ENCODE data around the gene SPDL1. TPM values are rescaled to one million over a fixed set of nuclear protein-coding genes. Genes with fewer than 3 reads are reported as not detected.
"Not testable (repeated sequence)": the region's sequence is repeated elsewhere in the genome, so short reads cannot be mapped to it uniquely, and the experiment has no call there.

Gene SPDL1
- total RNA-seq, 1 experiment from 2014 or later = 114 TPM

DNA sequence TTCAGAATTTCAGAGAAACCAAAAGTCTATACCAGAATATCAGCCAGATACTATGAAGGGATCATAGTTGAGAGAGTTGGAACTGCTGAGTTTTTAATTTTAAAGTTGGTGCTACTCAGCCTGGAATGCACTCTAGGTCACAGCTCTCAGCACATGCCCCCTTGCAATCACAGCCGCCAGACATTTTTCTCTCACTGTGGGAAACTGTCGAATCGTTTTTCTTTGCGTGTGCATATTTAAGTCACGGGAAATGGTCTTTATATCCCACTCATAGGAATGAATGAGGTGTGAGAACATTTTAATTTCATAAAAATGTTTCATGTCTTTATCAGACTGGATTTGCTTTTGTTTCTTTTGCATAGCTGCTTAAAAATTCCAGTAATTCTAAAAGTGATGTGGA lies 12.2 kb upstream of the SPDL1 start:
- no peak for DNase-seq (ENCODE audit: low read depth)

DNA sequence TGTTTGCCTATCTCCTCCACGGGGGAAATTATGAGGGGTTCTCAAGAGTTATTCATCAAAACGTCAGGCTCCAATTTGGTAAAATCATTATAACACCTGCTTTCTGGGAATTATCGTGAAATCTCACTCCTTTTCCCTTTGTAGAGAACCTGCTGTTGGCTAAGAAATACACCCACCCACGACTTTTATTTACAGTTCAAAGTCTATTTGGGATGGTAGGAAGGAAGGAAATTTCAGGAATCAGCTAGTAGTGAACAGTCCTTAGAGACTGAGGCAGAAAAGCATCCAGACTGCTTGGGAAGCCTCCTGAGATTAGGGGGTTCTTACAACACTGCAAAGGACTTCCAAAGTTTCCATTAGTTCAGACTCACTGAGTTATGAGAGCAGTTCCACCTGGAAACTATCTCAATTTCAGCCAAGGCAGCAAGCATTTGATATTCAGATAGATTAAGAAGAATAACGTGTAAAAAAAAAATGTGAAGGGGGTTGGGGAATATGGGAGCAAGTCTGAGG lies 9.4 kb upstream of the SPDL1 start:
- no peak for DNase-seq (ENCODE audit: low read depth)

DNA sequence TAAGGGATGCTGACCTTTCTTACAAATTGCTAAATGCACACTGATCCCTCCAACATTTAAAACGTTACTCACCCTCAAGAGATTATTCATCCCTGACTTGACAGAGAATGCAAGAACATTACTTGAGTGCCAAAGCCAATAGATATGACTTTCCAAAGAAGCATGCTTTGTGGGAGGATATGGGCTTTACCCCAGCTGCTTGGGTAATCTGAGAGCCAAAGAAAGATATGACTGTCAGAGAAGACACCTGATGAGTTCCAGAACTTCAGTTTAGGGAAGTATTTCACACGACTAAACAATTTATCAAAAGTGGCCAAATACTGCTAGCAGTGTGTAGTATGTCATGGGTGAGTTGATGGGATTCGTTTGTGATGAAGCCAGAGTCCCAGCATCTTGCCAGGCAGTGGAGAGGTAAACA lies 7.4 kb upstream of the SPDL1 start:
- peak; percentile 86 for DNase-seq (ENCODE audit: low read depth)

DNA sequence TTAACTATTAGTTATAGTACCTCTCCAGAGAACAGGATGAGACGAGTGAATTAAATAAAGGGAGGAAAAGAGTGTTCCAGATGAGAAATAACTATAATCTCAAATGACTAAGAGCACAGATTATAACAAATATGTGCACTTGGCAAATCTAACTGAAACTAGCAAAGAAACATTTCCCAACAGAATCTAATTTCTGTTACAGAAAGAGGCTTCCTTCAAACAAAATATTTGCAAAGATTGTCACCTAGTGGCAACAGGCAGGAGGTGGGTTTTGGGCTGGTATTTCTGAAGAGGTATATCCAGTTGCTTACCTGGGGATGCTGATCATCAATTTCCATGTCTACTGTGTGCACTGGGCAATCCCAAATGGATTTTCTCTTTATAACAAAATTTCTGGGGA lies 5.6 kb upstream of the SPDL1 start:
- peak; percentile 18 for DNase-seq (ENCODE audit: low read depth)

DNA sequence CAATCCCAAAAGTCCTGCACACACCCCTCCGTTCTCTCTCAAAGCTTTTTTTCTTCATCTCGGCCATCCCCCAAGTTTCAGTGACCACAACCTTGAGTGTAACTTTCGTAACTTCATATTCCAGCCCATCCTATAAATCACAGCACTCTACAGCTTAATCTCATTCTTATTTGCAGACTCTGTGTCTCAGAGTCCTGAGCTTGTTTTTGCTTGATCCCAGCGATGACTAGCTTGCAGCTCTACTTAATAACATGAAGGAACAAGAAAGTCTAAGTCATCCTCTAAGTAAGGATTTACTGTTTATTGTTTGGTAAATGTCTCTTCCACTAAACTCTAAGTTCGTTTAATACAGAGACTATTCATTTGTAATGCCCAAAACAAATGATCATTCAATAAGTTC lies 2.6 kb upstream of the SPDL1 start:
- DNase-seq (ENCODE audit: low read depth) = no peak

DNA sequence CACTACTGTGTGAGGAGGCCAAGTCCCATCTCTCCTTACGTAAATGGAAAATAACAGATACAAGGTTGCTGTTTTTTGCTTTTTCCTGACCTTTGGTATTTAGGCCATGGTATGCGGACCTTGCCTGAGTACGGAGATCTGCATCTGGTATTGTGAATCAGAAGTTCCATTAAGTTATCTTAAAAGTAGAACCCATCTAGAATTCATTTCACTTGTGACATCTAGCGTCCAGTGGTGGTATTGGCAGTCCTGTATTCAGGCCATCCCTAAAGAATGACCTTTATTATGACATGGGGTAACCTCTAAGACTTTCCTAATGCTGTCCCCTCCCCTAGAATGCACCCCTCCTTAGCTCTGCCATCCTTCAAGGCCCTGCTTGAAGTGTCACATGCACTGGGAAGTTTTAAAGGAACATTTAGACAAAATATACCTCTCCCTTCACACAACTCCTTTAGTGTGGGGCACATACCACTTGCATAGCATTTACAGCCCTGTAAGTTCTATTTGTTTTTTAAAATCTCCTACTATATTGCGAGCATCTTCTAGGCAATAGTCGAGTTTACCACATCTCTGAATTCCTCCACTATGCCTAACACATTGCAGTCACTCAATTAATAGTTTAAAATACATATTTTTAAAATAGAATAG lies 1.9 kb upstream of the SPDL1 start:
- DNase-seq (ENCODE audit: low read depth) = peak; percentile 68

DNA sequence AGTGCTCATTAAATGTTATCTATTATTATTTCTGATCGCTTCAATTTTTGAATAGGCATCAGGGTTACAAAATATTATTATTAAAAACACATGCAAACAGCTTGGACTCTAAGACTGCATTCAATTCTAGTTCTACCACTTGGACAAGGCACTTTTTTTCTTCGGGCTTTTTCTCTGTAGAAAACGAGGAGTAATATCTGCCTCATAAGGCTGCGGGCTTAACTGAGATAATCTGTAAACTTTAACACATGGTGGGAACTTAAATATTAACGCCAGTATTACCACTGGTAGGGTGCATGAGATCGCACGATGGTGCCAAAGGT lies 511 bp upstream of the SPDL1 start:
- DNase-seq (ENCODE audit: low read depth) = no peak

DNA sequence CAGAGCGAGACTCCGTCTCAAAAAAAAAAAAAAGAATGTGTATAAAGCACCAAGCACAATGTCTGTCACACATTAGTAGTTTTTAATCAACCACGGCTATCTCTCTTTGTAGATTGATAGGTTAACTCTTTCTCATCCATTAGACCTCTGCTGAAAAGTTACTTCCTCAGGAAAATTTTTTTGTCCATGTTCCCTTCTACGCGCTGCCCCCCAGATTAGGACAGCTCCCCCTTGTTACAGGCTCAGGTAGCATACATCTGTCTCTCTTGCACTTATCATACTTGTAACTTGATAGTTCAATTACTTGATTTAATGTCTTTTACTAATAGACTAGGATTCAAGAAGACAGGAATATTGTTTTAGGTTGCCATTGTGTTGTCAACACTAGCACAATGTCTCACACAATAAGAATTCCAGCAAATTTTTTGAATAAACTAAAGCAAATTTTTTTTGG lies 1.5 kb downstream of the SPDL1 start:
- DNase-seq (ENCODE audit: low read depth) = no peak

DNA sequence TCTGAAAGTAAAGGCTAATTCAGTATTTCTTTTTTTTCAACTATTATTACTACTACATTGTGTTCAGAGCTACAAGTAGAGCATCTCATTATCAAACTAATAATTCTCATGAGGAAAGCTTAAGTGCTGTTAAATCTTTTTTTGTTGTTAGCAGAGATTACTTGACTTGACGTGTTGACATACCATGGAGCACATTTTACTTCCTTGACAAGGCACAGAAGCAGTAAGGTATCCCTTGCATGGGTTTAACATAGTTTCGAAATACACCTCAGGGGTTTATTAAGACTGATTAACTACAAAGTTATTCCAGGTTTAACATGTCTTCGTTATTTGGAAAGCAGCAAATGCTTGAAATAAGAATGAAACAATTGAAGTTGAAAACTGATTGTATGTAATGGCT lies 7.0 kb downstream of the SPDL1 start:
- no peak for DNase-seq (ENCODE audit: low read depth)

DNA sequence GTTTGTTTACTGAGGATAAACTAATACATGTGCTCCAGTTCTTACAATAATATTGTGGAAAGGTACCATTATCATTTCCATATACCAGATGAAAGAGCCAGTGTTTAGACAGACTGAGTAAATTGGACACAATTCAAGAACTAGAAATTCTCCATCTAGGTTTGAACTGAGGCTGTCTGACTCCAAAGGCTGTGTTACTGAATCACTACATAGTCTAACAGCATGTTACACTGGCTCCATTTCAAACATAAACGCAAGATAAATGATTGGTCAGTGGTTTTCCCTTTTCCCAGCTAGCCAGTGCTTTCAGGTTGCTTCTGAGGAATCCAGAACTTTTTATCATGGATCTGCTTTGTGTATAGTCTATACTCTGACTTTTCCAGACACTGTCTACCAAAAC lies 8.1 kb downstream of the SPDL1 start:
- no peak for DNase-seq (ENCODE audit: low read depth)

DNA sequence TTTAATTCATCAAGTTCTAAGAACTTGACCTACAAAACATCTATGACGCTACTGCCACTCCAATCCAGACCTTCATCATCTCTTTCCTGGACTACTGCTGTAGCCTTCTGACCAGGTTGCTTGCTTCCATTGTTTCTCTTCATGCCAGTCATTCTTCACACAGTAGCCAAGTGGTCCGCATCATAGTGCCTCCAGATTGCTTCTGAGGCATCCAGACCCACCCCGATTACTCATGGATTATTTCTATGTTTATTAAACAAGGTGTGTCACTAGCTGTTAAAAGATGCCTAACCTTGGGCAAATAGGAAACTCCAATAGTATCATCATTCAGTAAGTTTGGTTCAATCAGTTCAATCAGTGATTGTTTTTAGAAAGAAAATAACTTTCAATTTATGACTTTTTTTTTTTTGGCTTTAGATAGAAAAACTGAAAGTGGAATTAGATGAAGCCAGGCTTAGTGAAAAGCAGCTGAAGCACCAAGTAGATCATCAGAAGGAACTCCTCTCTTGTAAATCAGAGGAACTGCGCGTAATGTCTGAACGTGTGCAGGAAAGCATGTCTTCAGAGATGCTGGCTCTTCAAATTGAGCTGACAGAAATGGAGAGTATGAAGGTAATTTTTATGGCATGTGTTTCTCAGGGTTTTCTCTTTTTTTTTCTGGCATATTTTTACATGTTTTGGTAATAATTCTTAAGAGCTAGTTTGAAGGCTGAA lies 9.5 kb downstream of the SPDL1 start:
- DNase-seq (ENCODE audit: low read depth) = no peak

DNA sequence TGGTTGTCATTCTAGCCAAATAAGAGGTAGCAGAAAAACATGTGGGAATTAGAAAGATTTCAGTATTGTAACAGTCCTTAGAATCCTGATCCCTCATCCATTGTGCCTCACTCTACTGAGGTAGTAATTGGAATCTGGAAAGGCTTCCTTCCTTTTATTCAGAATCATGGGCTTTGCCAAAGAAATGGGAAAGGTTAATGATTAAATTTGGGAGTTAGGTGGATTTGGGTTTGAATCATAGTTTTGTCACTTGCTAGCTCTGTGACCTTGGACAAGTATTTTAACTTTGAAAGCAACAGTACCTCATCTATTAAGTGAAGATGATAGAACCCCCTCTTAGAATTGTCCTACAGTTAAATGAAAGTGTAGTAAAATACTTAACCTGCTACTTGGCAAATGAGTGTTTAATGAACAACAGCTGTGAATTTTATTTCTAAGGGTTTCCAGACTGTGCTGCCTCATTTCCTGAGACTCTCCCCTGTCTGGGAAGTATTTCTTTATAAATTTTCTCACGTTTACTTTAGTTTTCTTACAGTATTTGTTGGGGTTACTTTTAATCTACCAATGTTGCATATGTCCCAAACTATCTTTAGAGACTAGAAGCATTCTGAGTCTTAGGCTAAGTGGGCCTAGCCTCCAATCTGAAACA lies 11.7 kb downstream of the SPDL1 start:
- DNase-seq (ENCODE audit: low read depth) = no peak

DNA sequence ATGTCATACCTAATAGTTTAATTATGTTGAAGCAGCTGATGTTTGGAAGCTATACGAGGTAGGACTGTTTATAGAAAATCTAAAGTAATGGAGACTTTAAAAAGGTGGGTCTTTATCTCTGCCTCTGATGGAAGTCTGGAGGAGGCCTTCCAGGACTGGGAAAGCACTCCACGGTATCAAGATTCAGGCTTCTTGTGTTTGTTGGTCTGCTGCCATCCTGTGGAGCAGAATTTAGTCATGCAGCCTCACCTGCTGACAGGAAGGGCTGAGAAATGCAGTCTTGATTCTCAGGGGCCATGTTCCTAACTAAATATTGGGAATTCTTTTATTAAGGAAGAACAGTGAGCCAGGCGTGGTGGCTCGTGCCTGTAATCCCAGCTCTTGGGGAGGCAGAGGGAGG lies 15.9 kb downstream of the SPDL1 start:
- DNase-seq (ENCODE audit: low read depth) = no peak

DNA sequence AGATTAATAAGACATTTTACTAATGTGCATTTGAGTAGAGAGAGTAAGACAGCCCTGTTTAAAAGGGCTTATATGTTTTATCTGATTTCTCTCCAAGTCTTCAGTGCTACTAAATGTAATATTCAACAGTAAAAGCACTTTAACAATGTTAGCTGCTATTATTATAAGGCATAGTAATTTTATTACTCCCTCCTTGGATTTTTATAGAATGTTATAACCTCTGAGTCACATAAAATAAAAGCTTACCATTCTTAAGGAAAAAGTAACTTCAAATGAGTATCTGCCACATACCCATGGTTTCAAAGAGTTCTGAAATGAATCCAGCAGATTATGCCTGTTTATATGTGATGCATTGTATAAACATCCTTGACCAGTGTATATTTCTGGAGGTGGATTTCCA lies 19.0 kb downstream of the SPDL1 start:
- no peak for DNase-seq (ENCODE audit: low read depth)

DNA sequence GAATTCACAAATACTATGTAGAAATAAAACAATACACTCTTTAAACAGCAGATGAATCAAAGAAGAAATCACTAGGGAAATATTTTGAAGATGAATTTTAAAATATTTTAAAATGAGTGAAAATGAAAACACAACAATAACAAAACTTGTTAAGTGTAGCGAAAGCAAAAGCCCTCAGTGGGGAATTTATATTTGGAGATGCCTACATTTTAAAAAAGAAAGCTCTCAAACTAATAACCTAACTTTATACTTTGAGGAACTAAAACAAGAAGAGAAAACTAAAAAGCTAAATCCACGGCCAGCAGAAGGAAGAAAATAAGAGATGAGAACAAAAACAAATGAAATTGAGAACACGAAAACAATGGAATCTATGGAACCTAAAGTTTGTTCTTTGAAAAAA lies 22.7 kb downstream of the SPDL1 start:
- DNase-seq (ENCODE audit: low read depth) = no peak

DNA sequence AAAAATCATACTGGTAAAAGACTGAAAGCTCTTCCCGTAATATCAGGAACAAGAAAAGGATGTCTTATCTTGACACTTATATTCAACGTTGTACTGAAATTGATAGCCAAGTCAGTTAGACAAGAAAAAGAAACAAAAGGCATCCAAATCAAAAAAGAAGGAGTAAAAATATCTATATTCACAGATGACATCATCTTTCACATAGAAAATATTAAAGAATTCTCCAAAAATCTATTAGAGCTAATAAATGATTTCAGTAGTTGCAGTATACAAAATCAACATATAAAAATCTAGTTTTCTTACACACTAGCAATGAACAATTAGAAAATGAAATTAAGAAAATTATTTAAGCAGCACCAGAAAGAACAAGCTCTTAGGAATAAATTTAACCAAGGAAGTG lies 24.3 kb downstream of the SPDL1 start:
- no peak for DNase-seq (ENCODE audit: low read depth)

DNA sequence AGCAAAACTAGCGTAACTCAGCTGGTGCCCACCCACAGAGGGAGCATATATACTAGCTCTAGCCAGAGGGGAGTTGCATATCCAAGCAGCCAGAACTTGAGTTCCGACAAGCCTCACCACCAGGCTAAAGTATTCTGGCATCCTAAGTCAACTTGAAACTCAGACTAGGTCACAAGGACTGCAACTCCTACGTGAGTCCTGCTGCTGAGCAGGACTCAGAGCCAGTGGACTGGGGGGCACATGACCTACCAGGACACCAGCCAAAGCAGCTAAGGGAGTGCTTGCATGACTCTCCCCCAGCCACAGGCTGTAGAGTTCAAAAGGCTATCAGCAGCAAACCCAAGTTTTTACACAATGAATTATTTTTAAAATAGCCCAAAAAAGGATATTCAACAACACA lies 26.1 kb downstream of the SPDL1 start:
- peak; percentile 70 for DNase-seq (ENCODE audit: low read depth)

DNA sequence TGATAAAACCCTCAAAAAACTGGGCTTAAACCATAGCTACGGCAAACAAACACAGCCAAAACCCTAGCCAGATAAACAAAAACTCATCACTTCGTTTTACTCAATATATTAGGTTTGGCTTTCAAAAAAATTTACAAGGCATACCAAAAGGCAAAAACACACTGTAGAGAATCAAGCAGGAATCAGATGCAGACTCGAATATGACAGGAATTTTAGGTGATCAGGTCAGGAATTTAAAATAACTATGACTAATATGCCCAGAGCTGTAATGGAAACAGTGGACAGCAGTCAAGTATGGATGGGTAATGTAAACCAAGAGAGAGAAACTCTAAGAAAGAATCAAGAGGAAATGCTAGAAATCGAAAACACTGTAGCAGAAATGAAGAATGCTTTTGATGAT lies 27.0 kb downstream of the SPDL1 start:
- peak; percentile 32 for DNase-seq (ENCODE audit: low read depth)

DNA sequence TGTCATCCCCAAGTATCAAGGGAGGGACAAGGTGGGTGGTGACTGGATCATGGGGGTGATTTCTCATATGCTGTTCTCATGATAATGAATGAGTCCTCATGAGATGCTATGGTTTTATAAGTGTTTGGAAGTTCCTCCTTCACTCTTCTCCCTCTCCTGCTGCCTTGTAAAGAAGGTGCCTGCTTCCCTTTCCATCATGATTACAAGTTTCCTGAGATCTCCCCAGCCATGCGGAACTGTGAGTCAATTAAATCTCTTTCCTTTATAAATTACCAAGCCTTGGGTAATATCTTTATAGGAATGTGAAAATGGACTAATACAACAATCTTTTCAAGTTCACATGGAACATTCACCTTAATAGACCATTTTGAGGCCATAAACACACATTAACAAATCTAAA lies 32.0 kb downstream of the SPDL1 start:
- DNase-seq (ENCODE audit: low read depth) = no peak

DNA sequence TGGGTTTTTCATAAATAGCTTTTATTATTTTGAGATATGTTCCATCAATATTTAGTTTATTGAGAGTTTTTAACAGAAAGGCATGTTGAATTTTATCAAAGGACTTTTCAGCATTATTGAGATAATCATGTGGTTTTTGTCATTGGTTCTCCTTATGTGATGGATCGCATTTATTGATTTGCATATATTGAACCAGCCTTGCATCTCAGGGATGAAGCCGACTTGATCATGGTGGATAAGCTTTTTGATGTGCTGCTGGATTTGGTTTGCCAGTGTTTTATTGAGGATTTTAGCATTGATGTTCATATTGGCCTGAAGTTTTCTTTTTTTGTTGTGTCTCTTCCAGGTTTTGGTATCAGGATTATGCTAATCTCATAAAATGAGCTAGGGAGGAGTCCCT lies 40.7 kb downstream of the SPDL1 start:
- DNase-seq (ENCODE audit: low read depth) = not testable (repeated sequence)

DNA sequence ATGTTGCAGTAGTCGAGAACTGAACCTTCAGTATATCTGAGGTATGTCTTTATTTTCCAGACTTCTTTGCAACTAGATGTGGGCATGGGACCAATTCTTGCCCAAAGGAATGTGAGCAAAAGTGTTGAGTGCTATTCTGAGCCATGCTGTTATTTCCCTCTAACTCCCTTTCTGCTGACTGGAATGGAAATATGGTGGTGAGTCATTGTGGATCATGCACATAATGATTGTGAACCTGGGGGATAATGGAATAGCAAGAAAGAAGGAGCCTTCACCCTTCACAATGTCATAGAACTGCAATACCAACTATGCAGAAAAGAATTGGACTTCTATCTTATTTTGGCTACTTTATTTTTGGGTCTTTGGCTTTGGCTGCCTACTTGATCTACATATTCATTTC lies 43.2 kb downstream of the SPDL1 start:
- DNase-seq (ENCODE audit: low read depth) = peak; percentile 95

DNA sequence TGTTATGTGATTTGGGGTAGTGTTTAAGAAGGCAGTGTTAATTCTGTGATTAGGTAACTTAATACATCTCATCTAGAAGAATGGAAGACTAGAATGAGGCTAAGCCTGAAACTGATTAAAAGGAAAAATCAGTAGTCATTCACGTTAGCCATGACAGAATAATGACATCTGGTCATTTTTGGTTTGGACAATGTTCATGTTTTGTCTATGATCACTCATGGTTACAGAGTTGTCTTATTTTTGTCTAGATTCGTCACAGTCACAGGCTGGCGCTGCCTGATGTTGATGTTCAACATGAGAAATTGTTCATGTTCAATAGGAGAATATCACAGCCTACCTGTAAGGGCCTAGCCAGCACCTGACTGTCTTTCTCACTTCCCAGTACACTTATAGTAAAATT lies 44.0 kb downstream of the SPDL1 start:
- DNase-seq (ENCODE audit: low read depth) = peak; percentile 58

DNA sequence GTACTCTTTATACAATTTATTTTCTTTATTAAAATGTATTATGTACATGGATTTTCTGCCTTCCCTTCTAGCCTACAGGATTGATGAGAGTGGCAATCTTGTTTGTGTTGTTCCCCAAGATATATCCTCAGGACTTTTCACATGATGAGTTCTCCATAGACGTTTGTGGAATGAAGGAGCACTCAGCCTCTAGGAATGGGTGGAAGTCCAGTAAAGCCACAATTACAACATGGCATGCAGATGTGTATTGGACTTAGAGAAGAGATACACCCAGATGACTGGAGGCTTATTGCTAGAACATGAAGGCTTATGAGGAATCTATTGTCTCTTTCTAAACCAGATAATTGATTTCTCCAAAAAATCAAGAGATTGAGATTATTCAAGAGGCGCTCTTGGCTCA lies 45.3 kb downstream of the SPDL1 start:
- DNase-seq (ENCODE audit: low read depth) = peak; percentile 83
